Measurements from ENCODE around the gene UNC50.

The UNC50 gene

GRCh38 chr2:98608116-98608961 lies at the start of gene UNC50, which contains the start of gene COA5:
Gene UNC50 (plus strand): TSS chr2:98608589. CDS start chr2:98609760, 1,171 bp downstream.
Gene COA5 (minus strand): TSS chr2:98608512. CDS start chr2:98608405, 107 bp downstream.
- Mint-ChIP-seq H3K9me3 (no peaks in the 10 kb centered on the region), H3K4me1 (peaks cover 55% of the 10 kb centered on the region), H3K27ac (peak within 1 kb of the TSS; percentile 90 to 94 (median 93)), H3K36me3 (ENCODE audit: low read depth) (peaks cover 25% of the 10 kb centered on the region), H3K4me3 (peak within 1 kb of the TSS; percentile 85 to 95 (median 89)), H3K27me3 (ENCODE audit: low read depth) (no peaks in the 10 kb centered on the region)
- TF ChIP-seq CTCF (IDR thresholded peaks at IDR 0.05; ENCODE audit: unreplicated experiment in 3 of 3): no peak

GRCh38 chr2:98558852-98559530 lies 49.4 kb upstream of the UNC50 start:
- TF ChIP-seq CTCF (IDR thresholded peaks at IDR 0.05; ENCODE audit: unreplicated experiment in 3 of 3): no peak
- Mint-ChIP-seq H3K4me1 (no peaks in the 10 kb centered on the region), H3K9me3 (no peaks in the 10 kb centered on the region), H3K4me3 (no peak overlapping the region), H3K27me3 (ENCODE audit: low read depth) (no peaks in the 10 kb centered on the region), H3K36me3 (ENCODE audit: low read depth) (peaks cover 36% of the 10 kb centered on the region), H3K27ac (no peak overlapping the region)

GRCh38 chr2:98559581-98559980 lies 48.8 kb upstream of the UNC50 start:
- TF ChIP-seq CTCF (IDR thresholded peaks at IDR 0.05; ENCODE audit: unreplicated experiment in 3 of 3): no peak
- H3K27me3 Mint-ChIP-seq (ENCODE audit: low read depth): no peaks in the 10 kb centered on the region
- peaks cover 36% of the 10 kb centered on the region for H3K36me3 Mint-ChIP-seq (ENCODE audit: low read depth)
- no peak overlapping the region for H3K27ac Mint-ChIP-seq
- H3K9me3 Mint-ChIP-seq: no peaks in the 10 kb centered on the region
- no peak overlapping the region for H3K4me3 Mint-ChIP-seq
- no peaks in the 10 kb centered on the region for H3K4me1 Mint-ChIP-seq

GRCh38 chr2:98560256-98560771 lies 48.1 kb upstream of the UNC50 start:
- Mint-ChIP-seq H3K4me1 (no peaks in the 10 kb centered on the region), H3K4me3 (no peak overlapping the region), H3K27ac (no peak overlapping the region), H3K9me3 (no peaks in the 10 kb centered on the region), H3K36me3 (ENCODE audit: low read depth) (peaks cover 35% of the 10 kb centered on the region), H3K27me3 (ENCODE audit: low read depth) (no peaks in the 10 kb centered on the region)
- no peak for TF ChIP-seq CTCF (IDR thresholded peaks at IDR 0.05; ENCODE audit: unreplicated experiment in 3 of 3)

GRCh38 chr2:98561018-98561417 lies 47.4 kb upstream of the UNC50 start:
- Mint-ChIP-seq H3K4me3 (no peak overlapping the region), H3K4me1 (no peaks in the 10 kb centered on the region)
- TF ChIP-seq CTCF (IDR thresholded peaks at IDR 0.05; ENCODE audit: unreplicated experiment in 3 of 3): no peak

More at GRCh38 chr2:98561018-98561417, 47.4 kb upstream of the UNC50 start:
- Mint-ChIP-seq H3K36me3 (ENCODE audit: low read depth) (peaks cover 37% of the 10 kb centered on the region), H3K27me3 (ENCODE audit: low read depth) (no peaks in the 10 kb centered on the region), H3K9me3 (no peaks in the 10 kb centered on the region), H3K27ac (no peak overlapping the region)
